ENCODE results near the gene PEX10.
A peak's percentile ranks its signal among the peaks of the same experiment; 100 is the strongest.

The PEX10 gene

GRCh38 chr1:2385606-2386280, 26.6 kb downstream of the PEX10 start:
- Mint-ChIP-seq H3K9me3 (no peaks in the 10 kb centered on the region), H3K27ac (no peak overlapping the region), H3K4me3 (no peak overlapping the region), H3K4me1 (ENCODE audit: low read depth) (peaks cover 2% of the 10 kb centered on the region), H3K27me3 (ENCODE audit: low read depth) (no peaks in the 10 kb centered on the region), H3K36me3 (ENCODE audit: low read depth) (no peaks in the 10 kb centered on the region)

DNA sequence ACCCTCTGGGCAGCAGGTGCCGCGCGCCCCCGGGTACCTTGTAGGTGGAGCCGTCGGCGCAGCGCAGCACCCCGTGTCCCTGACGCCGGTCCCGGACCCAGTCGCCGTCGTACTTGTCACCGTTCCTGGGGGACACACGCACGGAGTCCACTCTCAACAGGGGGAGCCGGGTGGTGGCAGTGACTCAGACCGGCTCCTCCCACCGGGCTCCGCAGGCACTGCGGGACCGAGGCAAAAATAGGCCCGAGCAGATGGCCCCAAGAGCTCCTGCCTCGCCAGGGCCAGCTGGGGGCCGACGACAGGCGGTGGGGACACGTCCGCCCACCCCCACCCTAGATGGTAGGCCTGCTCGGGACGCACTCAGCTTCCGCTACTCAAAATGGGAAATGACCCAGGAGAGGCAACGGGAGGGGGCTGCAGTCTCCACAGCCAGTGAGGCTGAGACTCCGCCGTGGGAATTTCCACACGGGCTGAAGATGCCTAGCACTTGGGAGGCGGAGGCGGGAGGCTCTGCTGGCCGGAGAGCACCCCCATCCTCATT, 27.4 kb downstream of the PEX10 start:
- no peaks in the 10 kb centered on the region for H3K4me1 Mint-ChIP-seq (ENCODE audit: low read depth)
- no peaks in the 10 kb centered on the region for H3K36me3 Mint-ChIP-seq (ENCODE audit: low read depth)
- no peaks in the 10 kb centered on the region for H3K27me3 Mint-ChIP-seq (ENCODE audit: low read depth)
- H3K9me3 Mint-ChIP-seq = no peaks in the 10 kb centered on the region
- no peak overlapping the region for H3K4me3 Mint-ChIP-seq
- no peak overlapping the region for H3K27ac Mint-ChIP-seq

DNA sequence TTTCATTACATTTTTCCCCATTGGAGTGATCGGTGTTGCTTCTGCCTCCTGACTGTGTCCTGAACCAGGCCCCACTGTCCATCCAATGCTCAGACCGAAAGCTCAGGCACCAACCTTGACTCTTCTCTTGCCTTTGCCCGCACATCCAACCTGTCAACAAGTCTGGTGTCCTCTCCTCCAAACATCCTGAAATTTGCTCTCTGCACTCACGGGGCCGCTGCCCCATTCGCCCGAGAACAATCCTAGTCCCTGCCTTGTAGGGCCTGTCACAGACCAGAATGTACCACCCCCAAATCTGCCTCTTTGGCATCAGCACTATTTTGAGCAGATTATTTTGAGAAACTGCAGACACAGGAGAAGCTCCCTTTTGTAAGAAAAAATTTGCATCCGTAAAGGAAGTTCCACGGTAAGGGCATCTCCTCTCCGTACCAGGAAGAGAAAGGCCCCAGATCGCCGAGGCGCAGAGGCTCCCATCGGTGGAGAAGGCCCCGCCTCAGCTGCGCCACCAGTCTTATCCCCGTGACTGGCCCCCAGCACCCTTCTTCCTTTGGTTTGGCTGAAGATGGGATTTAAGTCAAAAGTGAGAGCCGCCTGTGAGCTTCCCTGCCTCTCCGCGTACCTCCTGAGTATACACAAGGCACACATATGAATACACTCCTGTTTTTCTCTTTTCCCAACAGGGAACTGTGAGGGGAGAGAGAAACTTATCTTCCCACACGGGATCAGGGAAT, 28.1 kb downstream of the PEX10 start:
- no peaks in the 10 kb centered on the region for H3K9me3 Mint-ChIP-seq
- H3K4me1 Mint-ChIP-seq (ENCODE audit: low read depth) = no peaks in the 10 kb centered on the region
- H3K27me3 Mint-ChIP-seq (ENCODE audit: low read depth) = no peaks in the 10 kb centered on the region
- no peaks in the 10 kb centered on the region for H3K36me3 Mint-ChIP-seq (ENCODE audit: low read depth)
- no peak overlapping the region for H3K4me3 Mint-ChIP-seq
- H3K27ac Mint-ChIP-seq = peak overlapping the region; percentile 8

DNA sequence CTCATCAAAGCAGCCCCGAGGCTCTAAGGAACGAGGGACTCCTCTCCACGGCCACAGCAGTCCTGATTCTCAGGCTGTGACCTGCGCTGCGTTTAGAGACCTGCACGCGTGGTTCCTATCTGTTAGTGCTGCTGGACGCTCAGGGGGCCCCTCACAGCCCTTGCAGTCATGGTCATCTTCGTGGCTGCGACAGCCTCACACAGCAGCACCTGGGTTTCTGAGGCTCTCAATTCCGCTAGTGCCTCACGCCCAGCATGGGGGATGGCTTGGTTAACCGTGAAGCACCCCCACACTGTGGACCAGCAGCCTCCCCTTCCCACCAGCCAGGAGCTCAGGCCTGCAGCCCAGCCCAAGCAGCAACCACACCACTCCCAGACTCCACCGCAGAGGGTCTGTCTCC, 28.8 kb downstream of the PEX10 start:
- H3K27me3 Mint-ChIP-seq (ENCODE audit: low read depth) = no peaks in the 10 kb centered on the region
- no peaks in the 10 kb centered on the region for H3K9me3 Mint-ChIP-seq
- no peak overlapping the region for H3K27ac Mint-ChIP-seq
- no peaks in the 10 kb centered on the region for H3K36me3 Mint-ChIP-seq (ENCODE audit: low read depth)
- no peaks in the 10 kb centered on the region for H3K4me1 Mint-ChIP-seq (ENCODE audit: low read depth)
- H3K4me3 Mint-ChIP-seq = no peak overlapping the region

GRCh38 chr1:2382621-2383361, 29.6 kb downstream of the PEX10 start:
- H3K27me3 Mint-ChIP-seq (ENCODE audit: low read depth) = no peaks in the 10 kb centered on the region
- no peaks in the 10 kb centered on the region for H3K36me3 Mint-ChIP-seq (ENCODE audit: low read depth)
- no peaks in the 10 kb centered on the region for H3K4me1 Mint-ChIP-seq (ENCODE audit: low read depth)
- no peak overlapping the region for H3K4me3 Mint-ChIP-seq
- no peak overlapping the region for H3K27ac Mint-ChIP-seq
- no peaks in the 10 kb centered on the region for H3K9me3 Mint-ChIP-seq

- no peaks in the 10 kb centered on the region for H3K36me3 Mint-ChIP-seq (ENCODE audit: low read depth)
Measured at GRCh38 chr1:2381741-2382620, 30.4 kb downstream of the PEX10 start.

DNA sequence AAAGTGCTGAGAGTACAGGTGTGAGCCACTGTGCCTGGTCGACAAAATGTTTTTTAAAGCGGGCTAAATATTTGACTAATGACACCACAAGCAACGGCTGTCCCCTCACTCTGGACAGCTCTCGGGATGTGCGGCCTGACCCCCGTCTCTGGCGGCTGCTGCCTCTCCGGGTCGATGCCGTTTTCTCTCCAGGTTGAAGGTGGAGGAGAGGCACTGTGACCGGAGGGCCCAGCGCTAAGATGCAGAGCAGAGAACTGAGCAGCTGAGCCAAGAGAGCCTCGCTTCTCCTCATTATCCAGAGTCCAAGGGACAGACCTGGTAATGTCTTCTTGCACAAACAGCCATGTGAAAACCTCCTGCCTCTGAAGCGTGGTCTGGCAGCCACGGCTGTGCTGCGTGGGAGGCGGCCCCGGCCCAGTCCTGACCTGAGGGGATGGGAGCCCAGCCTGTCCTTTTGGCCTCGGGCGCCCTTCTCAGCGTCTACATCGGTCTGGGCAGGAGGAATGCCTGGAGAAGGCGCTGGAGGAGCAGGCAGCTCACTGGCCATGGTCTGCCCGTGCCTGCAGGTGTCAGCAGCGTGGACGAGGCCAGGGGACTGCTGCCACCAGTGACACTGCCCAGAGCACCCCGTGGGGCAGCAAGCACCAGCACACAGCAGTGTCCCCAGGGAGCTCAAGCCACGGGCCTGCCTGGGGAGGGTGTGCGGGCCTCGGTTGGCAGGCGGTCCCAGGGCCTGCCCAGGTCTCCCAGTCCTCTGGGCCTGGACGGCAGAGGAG, 31.4 kb downstream of the PEX10 start:
- no peaks in the 10 kb centered on the region for H3K4me1 Mint-ChIP-seq (ENCODE audit: low read depth)
- H3K36me3 Mint-ChIP-seq (ENCODE audit: low read depth) = no peaks in the 10 kb centered on the region
- no peak overlapping the region for H3K4me3 Mint-ChIP-seq
- no peak overlapping the region for H3K27ac Mint-ChIP-seq
- no peaks in the 10 kb centered on the region for H3K27me3 Mint-ChIP-seq (ENCODE audit: low read depth)
- H3K9me3 Mint-ChIP-seq = no peaks in the 10 kb centered on the region

More at GRCh38 chr1:2381741-2382620, 30.4 kb downstream of the PEX10 start:
- no peaks in the 10 kb centered on the region for H3K27me3 Mint-ChIP-seq (ENCODE audit: low read depth)
- H3K9me3 Mint-ChIP-seq = no peaks in the 10 kb centered on the region
- no peak overlapping the region for H3K4me3 Mint-ChIP-seq
- H3K27ac Mint-ChIP-seq = no peak overlapping the region
- H3K4me1 Mint-ChIP-seq (ENCODE audit: low read depth) = no peaks in the 10 kb centered on the region

DNA sequence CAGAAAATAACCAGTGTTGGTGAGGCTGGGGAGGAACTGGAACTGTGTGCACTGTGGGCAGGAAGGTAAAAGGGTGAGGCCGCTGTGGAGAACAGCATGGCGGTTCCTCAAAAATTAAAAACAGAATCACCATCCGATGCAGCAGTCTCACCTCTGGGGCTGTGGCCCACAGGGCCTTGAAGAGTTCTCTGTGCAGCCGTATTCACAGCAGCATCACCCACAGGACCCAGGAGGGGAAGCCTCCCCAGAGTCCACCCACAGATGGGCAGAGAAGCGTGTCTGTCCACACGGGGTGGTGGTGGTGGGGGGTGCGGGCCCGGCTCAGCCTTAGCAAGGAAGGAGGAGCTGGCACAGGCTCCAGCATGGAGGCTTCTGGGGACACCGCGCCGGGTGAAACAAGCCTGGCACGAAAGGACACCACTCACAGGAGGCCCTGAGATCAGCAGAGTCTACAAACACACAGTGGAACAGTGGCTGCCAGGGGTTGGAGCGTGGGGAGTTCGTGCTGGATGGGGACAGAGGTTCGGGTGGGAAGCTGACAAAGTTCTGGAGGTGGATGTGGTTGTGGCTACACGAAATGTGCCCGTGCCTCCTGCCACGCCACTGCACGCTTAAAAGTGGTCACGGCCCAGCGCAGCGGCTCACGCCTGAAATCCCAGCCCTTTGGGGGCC, 32.5 kb downstream of the PEX10 start:
- no peak overlapping the region for H3K4me3 Mint-ChIP-seq

GRCh38 chr1:2378956-2379732, 33.2 kb downstream of the PEX10 start:
- Mint-ChIP-seq H3K4me1 (ENCODE audit: low read depth) (no peaks in the 10 kb centered on the region), H3K4me3 (no peak overlapping the region), H3K27me3 (ENCODE audit: low read depth) (no peaks in the 10 kb centered on the region), H3K9me3 (no peaks in the 10 kb centered on the region), H3K27ac (no peak overlapping the region), H3K36me3 (ENCODE audit: low read depth) (no peaks in the 10 kb centered on the region)

More for the DNA sequence above, 32.5 kb downstream of the PEX10 start:
- Mint-ChIP-seq H3K9me3 (no peaks in the 10 kb centered on the region), H3K27ac (no peak overlapping the region), H3K27me3 (ENCODE audit: low read depth) (no peaks in the 10 kb centered on the region), H3K36me3 (ENCODE audit: low read depth) (no peaks in the 10 kb centered on the region), H3K4me1 (ENCODE audit: low read depth) (no peaks in the 10 kb centered on the region)

GRCh38 chr1:2378441-2378851, 33.9 kb downstream of the PEX10 start:
- Mint-ChIP-seq H3K36me3 (ENCODE audit: low read depth) (no peaks in the 10 kb centered on the region), H3K27me3 (ENCODE audit: low read depth) (no peaks in the 10 kb centered on the region), H3K9me3 (no peaks in the 10 kb centered on the region), H3K4me3 (no peak overlapping the region), H3K4me1 (ENCODE audit: low read depth) (no peaks in the 10 kb centered on the region), H3K27ac (no peak overlapping the region)

DNA sequence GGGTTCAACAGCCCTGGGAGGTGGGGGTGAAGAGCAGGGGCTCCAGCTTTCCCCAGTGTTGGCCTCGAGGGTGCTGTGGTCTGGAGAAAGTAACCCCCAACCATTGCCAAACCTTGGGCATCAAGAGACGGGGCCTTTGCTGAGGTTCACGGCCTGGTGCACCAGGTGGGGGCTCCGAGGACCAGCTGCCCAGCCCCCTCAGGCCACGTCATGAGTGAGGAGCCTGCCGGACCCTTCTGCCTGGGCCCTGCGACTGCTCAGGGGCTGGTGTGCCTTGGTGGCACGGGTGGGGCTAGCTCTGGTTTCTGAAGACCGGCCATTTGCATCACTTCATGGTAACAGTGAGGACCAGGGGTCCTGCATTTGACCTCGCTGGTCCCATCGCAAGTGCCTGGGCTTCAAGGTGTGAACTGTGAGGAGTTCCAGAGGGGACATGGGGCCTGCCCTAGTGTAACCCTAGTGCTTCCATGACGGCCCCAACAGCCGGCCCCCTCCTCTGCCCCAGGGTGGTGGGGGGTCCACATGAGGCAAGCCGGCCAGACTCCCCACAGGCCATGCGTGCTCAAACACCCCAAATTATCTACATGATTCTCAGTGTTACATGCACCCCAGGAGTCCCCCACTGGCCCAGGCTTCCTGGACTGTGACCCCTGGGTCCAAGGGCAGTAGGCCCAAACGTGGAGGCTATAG, 34.5 kb downstream of the PEX10 start:
- H3K27me3 Mint-ChIP-seq (ENCODE audit: low read depth) = no peaks in the 10 kb centered on the region
- H3K4me3 Mint-ChIP-seq = no peak overlapping the region
- no peaks in the 10 kb centered on the region for H3K9me3 Mint-ChIP-seq
- no peak overlapping the region for H3K27ac Mint-ChIP-seq
- no peaks in the 10 kb centered on the region for H3K4me1 Mint-ChIP-seq (ENCODE audit: low read depth)
- no peaks in the 10 kb centered on the region for H3K36me3 Mint-ChIP-seq (ENCODE audit: low read depth)

Data from T-helper 1 cell treated with Interleukin-12 subunit alpha and Interleukin-12 subunit beta and Interleukin-4 antibody, amounts not matched to agents 30 μg/mL and 1 μg/mL, for 36 hours (primary cell).